ENCODE data around the gene XRCC6.

DNA sequence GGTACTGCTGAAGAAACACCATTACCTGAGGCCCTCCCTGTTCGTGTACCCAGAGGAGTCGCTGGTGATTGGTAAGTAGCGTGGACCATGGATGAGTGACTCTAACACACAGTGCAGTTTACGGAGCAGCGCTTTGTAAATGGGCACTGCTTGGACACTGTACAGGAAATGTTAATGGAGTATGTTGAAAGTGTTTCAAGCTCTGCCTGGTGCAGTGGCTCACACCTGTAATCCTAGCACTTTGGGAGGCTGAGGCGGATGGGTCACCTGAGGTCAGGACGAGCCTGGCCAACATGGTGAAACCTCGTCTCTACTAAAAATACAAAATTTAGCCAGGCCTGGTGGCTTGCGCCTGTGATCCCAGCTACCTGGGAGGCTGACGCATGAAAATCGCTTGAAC lies 29.7 kb downstream of the XRCC6 start:
- TF ChIP-seq POLR2A (IDR thresholded peaks at IDR 0.05; ENCODE audit: low read length) (no peak), GATA1 (IDR thresholded peaks at IDR 0.05; ENCODE audit: low read depth, low read length) (no peak)
